GM21381 (cell line): ENCODE data around the gene KBTBD13.
"Not testable (repeated sequence)": the region's sequence is repeated elsewhere in the genome, so short reads cannot be mapped to it uniquely, and the experiment has no call there.

Experiments used
- ATAC-seq: cut with Tn5 transposase; IDR thresholded peaks from one replicate; pipeline ENCODE4 v1.9.1; 2021; ENCODE audit warnings: mild to moderate bottlenecking, moderate library complexity; ENCODE audit not compliant: unreplicated experiment

The KBTBD13 gene

GRCh38 chr15:65087873-65088642 is 11.5 kb downstream of the KBTBD13 start:
- ATAC-seq: no peak

- ATAC-seq: no peak
Measured at GRCh38 chr15:65088643-65089021, 12.1 kb downstream of the KBTBD13 start.

GRCh38 chr15:65089206-65089824 is 12.8 kb downstream of the KBTBD13 start:
- no peak for ATAC-seq

DNA sequence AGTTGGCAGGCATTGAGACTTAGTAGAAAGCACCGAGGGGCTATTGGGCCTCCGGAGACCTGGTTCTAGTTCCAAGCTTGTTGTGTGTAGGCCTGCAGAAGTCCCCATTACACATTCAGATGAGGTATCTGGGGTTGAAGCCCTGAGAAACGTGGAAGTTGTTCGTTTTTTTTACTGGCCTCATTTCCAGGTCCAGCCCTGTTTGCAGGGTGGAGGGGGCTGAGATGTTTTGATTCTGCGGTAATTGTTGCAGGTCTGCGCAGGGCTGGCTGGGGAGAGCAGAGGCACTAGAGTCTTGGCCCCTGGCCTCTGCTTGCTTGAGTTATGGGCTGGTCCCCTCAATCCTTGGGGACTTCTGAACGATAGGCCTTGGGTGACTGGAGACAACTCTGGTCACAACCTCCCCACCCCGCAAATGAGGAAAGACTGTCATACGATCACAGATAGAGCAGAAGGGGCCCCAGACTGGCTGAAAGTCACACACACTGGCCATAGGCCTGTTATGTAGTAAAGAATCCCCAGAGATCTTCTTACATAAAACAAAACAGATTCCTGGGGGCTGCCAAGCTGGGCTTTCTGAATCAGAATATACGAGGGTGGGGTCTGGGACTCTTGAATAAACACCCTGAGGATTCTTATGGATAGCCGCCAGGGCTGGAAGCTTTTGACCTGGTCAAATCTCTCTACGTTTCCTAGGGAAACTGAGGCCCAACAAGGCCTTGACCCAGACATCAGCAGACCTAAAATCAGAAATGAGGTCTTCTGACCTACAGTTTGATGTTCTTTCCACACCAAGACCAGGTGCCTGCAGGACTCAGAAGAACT is 15.6 kb downstream of the KBTBD13 start:
- ATAC-seq: no peak

DNA sequence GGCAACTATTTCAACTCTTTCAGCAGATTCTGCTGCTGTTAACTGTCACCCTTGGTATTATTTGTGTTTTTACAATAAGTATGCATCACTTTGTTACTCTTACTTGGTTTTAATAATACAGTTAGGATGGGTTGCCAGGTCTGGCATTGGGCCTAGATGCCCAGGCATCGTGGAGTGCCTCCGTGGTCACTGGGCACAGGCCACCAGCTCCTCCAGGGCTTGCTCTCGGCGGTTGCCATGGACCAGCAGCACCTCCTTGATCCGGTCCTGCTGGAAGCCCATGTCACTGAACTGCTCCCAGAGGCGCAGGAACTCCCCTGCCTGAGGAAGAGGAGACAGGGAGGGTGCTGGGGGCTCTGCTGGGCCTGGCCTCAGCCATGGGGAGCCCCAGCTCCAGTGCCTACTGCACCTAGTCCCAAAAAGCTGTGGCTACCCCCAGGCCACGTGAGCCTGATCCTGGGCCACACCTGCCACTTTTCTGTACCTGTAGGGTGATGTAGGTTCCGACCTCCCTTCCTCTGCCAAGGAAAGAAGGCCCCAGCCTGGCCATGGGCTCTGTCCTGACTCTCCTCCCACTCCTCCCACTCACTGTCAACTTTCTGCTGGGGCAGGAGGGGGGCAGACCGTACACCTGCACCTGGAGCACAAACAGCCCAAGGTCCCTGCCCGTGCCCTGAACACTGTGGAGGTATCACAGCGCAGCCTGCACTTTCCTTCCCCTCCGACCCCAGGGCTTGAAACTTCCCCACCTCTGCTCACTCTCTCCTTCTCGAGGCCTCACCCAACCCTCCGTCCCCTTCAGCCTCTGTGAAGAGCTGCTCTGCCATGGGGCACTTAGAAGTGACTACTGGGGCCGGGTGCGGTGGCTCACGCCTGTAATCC is 16.6 kb downstream of the KBTBD13 start:
- no peak for ATAC-seq

DNA sequence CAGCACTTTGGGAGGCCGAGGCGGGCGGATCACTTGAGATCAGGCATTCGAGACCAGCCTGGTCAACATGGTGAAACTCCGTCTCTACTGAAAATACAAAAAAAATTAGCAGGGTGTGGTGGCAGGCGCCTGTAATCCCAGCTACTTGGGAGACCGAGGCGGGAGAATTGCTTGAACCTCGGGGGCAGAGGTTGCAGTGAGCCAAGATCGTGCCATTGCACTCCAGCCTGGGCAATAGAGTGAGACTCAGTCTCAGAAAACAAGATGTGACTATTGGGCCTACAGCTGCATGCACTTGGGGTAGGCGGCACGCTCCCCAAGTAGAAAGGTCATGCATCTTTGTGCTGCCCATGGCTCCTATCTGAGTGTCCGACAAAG is 17.2 kb downstream of the KBTBD13 start:
- ATAC-seq: not testable (repeated sequence)

GRCh38 chr15:65094294-65094995 is 17.9 kb downstream of the KBTBD13 start:
- no peak for ATAC-seq

DNA sequence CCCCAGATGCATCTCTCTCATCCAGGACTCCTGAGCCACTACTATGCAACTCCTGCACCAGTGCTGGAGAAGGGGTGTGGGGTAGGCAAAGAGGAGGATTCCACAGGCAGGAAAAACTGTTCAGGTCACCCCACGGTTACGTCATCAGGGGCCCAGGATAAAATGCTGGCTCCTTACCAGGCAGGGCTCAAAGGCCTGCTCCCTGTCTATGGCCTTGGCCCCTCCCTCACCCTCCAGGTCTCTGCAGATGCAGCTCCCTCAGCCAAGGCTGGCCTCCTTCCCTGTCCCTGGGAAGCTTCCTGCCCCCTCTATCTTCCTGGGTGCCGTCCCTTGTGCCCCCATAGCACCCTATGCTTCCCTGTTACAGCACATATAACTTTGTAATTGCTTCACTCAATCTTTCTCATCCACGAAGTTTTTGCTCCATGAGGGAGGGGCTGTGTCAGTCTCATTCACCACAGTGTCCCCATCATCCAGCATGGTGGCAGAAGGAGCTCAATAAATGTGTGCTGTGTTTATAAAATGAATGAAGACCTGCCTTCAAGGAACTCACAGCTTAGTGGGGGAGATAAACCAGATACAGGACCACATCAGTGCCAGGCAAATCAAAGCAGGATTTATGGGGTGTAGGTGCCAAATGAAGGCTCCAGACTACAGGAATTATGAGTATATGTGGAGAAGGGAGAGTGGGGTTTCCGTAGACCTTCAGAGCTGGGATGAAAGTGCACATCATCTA is 18.6 kb downstream of the KBTBD13 start:
- ATAC-seq: no peak

DNA sequence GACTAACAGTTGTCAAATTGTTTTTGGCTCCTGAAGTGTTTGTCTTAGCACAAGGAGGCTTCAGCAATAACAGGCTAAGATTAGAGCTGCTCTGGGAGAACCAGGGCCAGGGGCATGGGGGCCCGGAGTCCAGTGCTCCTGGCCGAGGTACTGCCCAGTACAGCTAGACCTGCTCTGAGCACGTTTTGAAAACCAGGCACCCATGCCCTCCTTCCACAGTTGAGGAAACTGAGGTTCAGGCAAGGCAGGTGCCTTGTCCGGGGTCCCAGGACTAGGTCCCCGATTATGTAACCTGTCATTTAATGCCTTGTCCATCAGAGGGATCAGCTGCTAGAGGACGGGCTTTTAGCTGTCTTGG is 19.2 kb downstream of the KBTBD13 start:
- no peak for ATAC-seq

- no peak for ATAC-seq
Measured at GRCh38 chr15:65096481-65097385, 20.2 kb downstream of the KBTBD13 start.

DNA sequence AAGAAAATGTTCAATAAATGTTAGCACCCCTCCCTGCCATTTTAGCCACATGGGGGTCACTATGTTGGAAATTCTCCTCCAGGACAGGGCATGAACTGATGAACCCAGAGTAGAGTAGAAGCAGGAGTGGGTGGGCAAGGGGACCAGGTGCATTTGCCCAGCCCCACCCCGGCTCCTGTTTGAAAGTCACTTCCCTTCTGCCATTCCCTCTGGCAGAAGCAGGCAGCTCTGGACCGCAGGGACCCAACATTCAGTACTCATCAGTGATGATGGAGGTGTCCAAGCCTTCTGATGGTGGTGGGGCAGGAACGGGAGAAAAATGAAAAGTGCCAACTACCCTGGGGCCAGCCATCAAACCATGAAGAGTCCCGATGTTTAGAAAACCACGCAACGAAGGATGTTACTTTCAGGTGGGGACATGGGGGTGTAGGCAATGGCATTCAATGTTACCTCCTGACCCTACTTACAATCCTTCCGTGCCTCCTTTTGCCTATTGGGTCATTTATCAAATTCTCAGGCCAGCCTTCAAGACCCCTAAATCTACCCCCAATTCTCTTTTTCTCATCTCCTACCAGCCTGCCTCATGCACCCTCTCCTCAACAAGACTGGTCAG is 21.2 kb downstream of the KBTBD13 start:
- no peak for ATAC-seq

DNA sequence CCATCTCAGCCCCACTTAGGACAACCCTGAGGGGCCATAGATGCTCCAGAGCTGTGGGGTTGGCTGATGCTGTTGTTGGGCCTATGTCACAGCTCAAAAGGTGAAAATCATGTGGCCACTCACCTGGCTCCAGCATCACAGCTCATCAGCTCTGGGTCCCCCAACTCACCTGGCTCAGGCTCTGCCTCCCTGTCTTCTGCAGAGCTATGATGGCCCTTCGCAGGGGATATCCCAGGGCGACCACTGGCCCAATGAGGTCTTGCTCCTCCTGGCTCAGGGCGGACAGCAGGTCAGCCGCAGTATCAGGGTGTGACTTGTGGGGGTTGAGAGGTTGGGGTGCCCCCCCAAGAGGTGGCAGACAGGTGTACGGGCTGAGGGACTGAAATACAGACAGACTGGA is 22.8 kb downstream of the KBTBD13 start:
- no peak for ATAC-seq

DNA sequence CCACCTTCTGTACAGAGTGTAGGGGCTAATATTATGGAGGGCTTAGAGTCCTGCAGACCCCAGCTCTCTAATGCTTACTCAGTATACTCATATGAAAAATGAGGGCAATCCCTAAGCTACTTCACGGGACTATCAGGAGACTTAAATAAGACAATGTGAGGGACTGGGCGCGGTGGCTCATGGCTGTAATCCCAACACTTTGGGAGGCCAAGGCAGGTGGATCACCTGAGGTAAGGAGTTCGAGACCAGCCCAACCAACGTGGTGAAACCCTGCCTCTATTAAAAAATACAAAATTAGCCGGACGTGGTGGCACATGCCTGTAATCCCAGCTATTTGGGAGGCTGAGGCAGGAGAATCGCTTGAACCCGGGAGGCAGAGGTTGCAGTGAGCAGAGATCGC is 23.3 kb downstream of the KBTBD13 start:
- not testable (repeated sequence) for ATAC-seq

GRCh38 chr15:65100442-65100841 is 23.9 kb downstream of the KBTBD13 start:
- no peak for ATAC-seq

DNA sequence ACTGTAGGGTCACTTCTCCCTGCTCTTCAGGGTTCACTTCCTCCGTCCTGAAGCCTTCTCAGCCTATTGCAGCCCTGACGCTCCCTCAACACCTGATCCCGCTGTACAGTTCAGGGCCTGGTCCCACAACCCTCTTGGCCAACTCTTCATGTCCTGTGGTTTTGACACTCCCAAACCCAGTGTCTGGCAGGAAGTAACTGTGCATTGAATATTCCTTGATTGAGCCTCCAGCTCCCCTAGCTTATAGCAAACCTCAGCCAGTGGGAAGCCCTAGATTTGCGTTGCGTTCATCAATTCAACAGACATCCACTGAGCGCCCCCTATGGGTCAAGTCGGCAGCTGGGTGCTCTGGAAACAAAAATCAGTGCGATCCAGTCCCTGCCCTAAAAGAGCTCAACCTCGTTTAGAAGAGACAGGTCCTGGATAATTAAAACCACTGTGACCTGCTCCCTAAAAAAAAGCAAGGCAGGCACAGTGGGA is 24.9 kb downstream of the KBTBD13 start:
- no peak for ATAC-seq

- ATAC-seq: no peak
Measured at GRCh38 chr15:65101891-65102708, 25.6 kb downstream of the KBTBD13 start.

- no peak for ATAC-seq
Measured at GRCh38 chr15:65102912-65103311, 26.4 kb downstream of the KBTBD13 start.
